Kidney glomerular epithelial cell (primary cell): Measurements from ENCODE around the gene TMEM208.

Source experiments
- DNase-seq: peaks from one replicate; lab custom pipeline; 2025; lab: John Stamatoyannopoulos, UW

TMEM208 gene

GRCh38 chr16:67191995-67192681, 34.8 kb upstream of the TMEM208 start, which contains the start of gene E2F4:
E2F4 (plus strand) TSS chr16:67192155; CDS start chr16:67192228, 73 bp downstream.
- peak; percentile 86 for DNase-seq

DNA sequence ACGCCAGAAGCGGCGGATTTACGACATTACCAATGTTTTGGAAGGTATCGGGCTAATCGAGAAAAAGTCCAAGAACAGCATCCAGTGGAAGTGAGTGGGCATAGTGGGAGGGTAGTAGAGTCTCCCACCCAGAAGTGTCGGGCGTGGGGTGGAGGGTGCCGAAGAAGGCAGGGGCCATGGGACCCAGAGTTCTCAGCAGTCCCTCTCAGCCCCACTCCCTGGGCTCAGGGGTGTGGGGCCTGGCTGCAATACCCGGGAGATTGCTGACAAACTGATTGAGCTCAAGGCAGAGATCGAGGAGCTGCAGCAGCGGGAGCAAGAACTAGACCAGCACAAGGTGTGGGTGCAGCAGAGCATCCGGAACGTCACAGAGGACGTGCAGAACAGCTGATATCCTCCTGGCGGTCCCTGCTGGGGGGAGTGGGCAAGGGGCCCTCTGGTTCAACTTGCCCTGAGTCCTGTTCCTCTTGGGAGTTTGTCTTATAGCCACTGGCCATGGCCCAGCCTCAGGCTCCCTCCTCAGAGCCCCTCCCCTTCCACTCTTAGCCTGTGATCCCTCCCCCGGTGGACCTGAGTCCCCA, 34.1 kb upstream of the TMEM208 start:
- no peak for DNase-seq

GRCh38 chr16:67193536-67193935, 33.4 kb upstream of the TMEM208 start:
- no peak for DNase-seq

DNA sequence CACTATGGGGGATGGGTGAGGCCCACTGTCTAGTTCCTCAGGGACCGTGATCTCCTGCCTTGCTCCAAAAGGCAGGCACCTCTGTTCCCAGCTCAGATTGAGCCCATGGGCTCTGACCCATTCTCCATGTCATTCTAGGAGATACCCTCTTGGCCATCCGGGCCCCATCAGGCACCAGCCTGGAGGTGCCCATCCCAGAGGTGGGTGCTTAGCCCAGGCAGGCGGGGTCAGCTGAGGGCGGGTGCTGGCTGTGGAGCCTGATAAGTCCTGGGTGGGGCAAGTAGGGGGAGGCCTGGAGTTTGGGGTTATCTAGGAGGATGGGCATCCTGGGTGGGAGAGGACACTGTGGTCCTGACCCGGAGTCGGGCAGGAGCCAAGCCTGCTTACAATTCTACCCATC, 32.7 kb upstream of the TMEM208 start:
- no peak for DNase-seq

DNA sequence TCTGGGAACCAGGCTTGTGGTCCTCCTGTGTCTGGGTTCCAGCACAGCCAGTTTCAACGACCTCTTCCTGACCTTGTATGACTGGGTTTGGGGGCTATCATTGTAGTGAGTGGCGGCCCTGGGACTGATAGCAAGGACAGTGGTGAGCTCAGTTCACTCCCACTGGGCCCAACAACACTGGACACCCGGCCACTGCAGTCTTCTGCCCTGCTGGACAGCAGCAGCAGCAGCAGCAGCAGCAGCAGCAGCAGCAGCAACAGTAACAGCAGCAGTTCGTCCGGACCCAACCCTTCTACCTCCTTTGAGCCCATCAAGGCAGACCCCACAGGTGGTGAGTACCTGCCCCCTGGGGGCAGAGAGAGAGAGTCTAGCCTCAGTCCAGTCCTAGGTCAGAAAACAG, 31.3 kb upstream of the TMEM208 start:
- no peak for DNase-seq

- no peak for DNase-seq
Observed at GRCh38 chr16:67196881-67197280, 30.0 kb upstream of the TMEM208 start.

- DNase-seq = no peak
Observed at GRCh38 chr16:67197704-67198103, 29.2 kb upstream of the TMEM208 start.

DNA sequence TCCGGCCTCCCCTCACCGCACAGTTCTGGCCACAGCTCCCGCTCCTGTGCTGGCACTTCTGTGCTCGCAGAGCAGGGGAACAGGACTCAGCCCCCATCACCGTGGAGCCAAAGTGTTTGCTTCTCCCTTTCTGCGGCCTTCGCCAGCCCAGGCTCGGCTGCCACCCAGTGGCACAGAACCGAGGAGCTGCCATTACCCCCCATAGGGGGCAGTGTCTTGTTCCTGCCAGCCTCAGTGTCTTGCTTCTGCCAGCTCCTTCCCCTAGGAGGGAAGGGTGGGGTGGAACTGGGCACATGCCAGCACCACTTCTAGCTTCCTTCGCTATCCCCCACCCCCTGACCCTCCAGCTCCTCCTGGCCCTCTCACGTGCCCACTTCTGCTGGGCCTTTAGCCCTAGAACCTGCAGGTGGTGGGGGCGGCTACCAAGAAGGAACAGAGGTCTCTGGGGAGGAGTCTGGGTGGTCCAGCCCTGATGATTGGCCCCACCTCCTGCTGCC, 28.6 kb upstream of the TMEM208 start:
- no peak for DNase-seq

GRCh38 chr16:67199011-67199807, 27.7 kb upstream of the TMEM208 start, which contains the start of gene ELMO3:
ELMO3 (plus strand) TSS chr16:67199131; CDS start chr16:67199327, 196 bp downstream.
- DNase-seq = no peak

DNA sequence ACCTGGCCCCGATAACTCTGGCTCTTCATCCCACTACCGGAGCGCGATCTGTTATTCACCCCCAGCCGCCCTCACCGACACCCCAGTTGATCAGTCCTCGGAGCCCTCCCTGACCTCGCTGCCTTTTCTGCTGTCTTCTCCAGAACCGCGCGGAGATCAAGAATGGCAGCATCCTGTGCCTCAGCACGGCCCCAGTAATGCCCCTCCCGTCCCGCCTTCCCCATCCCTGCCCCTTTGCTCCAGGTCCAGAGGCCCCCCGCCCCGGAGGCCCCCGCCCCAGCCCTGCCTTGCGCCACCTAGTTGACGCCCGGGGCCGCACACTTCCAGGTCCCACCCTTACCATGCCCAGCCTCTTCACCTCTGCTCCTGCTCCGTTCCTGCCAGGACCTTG, 27.1 kb upstream of the TMEM208 start:
- no peak for DNase-seq

- no peak for DNase-seq
Observed at GRCh38 chr16:67200491-67200890, 26.4 kb upstream of the TMEM208 start.

- no peak for DNase-seq
Observed at GRCh38 chr16:67201411-67202345, 25.3 kb upstream of the TMEM208 start.

DNA sequence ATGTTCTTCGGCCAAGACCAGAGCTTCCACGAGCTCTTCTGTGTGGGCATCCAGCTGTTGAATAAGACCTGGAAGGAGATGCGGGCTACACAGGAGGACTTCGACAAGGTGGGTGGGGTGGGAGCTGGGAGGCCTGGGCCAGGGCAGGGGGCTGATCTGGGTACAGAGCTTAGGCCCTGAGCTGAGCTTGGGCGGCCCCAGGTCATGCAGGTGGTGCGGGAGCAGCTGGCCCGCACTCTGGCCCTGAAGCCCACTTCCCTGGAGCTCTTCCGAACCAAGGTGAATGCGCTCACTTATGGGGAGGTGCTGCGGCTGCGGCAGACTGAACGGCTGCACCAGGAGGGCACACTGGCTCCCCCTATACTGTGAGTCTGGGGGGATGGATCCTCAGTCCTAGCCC, 24.5 kb upstream of the TMEM208 start:
- DNase-seq = no peak

DNA sequence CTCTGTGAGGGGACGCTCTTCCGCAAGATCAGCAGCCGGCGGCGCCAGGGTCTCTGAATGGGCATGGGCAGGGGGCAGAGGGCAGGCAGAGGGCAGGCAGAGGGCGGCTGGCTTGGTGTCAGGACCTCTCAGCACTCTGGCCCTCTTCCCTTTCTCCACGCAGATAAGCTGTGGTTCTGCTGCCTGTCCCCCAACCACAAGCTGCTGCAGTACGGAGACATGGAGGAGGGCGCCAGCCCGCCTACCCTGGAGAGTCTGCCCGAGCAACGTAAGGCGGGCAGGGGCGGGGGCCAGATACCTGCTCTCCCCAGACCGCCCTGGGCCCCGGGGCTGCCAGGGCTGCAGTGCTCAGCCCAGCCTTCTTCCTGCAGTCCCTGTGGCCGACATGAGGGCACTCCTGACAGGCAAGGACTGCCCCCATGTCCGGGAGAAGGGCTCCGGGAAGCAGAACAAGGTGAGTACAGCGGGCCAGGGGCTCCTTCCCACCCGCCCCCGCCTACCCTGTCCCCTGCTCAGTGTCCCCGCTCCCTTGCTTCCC, 23.9 kb upstream of the TMEM208 start:
- no peak for DNase-seq

- no peak for DNase-seq
Observed at GRCh38 chr16:67204076-67204475, 22.9 kb upstream of the TMEM208 start.

DNA sequence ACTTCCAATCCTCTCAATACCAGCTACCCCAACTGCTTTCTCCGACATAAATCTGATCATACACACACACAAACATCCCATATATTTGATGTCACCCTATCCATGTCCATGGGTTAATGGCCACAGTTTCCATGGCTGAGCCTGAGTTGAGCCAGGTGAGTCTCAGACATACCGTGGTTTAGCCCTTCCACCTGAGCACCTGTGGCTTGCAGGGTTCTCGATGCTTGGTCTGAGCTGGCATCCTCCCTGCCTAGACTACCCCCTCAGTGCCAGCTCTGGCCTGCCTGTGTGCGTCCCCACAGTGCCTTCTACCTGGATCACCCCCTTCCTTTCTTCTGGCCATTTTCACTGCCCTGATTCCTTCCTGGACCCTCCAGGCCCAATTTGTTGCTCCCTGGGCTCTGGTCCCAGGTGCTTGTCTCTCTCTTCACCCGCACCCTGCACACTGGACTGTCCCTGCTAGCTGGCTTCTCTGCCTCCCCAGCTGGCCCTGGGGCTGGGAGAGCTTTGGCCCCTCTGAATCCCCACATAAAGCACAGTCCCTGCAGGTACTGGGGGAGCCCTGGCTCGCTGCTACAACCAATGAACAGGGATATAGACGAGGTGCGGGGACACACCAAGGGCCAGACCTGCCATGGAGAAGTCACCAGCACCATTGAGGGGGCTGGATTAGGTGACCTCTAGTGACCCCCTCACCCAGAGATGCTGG, 20.6 kb upstream of the TMEM208 start:
- DNase-seq = no peak

GRCh38 chr16:67206838-67207248, 20.1 kb upstream of the TMEM208 start:
- DNase-seq = no peak

GRCh38 chr16:67207249-67208091, 19.5 kb upstream of the TMEM208 start:
- no peak for DNase-seq

DNA sequence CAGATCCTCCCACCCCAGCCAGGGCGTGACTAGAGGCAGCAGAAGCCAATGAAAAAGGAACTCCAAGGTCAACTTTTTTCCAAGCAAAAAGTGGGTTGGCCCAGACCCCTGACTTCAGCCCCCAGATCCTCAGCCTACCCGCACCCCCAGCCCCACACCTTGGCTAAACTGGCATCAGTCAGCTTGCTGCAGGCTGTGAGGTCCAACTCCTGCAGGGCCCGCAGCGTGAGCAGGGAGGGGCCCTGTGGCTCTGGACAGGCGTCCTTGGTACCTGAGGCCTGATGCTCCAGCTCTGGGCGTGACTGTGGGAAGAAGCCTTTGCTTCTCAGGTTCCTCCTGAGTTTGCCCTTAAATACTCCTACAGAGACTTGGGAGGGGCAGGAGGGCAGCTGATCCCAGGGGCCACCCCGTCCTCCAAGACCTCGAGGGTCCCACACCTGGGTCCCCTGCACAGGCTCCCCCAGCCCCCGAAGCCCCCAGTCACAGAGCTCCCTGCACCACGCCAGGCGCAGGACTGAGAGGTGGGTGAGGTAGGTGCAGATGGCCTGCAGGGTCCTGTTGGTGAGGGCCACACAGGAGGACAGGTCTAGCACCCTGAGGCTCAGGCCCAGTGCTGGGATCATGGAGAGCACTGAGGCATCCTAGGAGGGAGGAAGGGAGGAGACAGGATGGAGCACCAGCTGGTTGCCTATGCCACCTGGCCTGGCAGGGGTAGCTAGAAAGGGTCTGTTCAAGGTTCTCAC, 18.6 kb upstream of the TMEM208 start:
- no peak for DNase-seq
